NB4 (cell line): ENCODE data around the gene LEMD2.

Experiments
- DNase-seq: peaks from one replicate; pipeline ENCODE4 v3.0.0; 2010; ENCODE audit warnings: low read depth
- H3K4me3 ChIP-seq: one replicate; pipeline ENCODE4 v1.5.1; 2011; ENCODE audit warnings: mild to moderate bottlenecking, low read depth, low read length, moderate library complexity
- MYC ChIP-seq: IDR thresholded peaks from 2 replicates; pipeline ENCODE4 v1.6.1; 2011; ENCODE audit warnings: low read depth, low read length
- POLR2A ChIP-seq: IDR thresholded peaks from 2 replicates; pipeline ENCODE4 v1.6.1; 2011; ENCODE audit warnings: mild to moderate bottlenecking; ENCODE audit not compliant: insufficient read length; ENCODE audit errors: extremely low read depth
- TF ChIP-seq, protein P1 (sequence below): IDR thresholded peaks from 2 replicates; pipeline ENCODE4 v1.6.1; 2011; ENCODE audit warnings: low read depth, low read length
- TF ChIP-seq, protein P2 (sequence below): IDR thresholded peaks from one replicate; pipeline ENCODE4 v1.5.1; 2012; ENCODE audit warnings: low read depth, low read length

LEMD2 gene

DNA sequence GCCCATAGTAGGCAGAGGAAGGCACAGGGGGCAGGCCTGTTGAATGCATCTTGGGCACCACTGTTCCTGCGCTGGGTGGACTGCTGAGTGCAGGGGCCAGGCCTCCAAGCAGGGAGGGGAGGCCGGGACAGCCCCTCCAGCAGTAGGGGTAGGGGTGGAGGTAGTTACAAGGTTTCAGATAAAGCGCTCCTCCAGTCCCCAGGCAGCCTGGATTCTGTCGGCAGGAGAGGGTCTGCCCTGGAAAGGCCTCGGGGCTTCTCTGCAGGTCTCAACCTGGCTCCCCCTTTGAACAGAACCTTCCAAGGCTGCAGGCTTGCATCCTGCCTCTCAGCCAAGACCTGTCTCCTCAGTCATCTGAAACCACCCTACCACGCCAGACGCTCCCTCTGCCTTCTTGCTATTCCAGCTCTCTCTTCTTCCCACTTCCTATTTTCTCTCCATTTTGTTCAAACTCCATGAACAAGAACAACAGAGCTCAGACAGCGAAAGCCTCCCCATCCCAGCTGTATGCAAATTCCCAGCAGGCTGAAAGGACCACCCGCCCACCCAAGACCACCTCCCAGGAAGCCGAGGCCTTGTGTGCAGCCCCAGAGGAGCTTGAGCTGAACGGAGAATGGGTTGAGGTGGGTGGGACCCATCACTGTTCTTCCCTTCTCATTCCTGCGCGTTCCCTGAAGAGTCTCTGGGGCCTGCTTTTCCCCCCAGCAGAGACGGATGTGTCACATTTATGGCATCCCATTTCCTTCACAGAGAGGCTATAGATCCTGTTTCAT, 13.4 kb upstream of the LEMD2 start:
- H3K4me3 ChIP-seq, result no peak overlapping the region
- DNase-seq, result no peak
- no peak for TF ChIP-seq POLR2A
- TF ChIP-seq, protein P1, sequence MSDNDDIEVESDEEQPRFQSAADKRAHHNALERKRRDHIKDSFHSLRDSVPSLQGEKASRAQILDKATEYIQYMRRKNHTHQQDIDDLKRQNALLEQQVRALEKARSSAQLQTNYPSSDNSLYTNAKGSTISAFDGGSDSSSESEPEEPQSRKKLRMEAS, result no peak
- no peak for TF ChIP-seq MYC
- TF ChIP-seq, protein P2, sequence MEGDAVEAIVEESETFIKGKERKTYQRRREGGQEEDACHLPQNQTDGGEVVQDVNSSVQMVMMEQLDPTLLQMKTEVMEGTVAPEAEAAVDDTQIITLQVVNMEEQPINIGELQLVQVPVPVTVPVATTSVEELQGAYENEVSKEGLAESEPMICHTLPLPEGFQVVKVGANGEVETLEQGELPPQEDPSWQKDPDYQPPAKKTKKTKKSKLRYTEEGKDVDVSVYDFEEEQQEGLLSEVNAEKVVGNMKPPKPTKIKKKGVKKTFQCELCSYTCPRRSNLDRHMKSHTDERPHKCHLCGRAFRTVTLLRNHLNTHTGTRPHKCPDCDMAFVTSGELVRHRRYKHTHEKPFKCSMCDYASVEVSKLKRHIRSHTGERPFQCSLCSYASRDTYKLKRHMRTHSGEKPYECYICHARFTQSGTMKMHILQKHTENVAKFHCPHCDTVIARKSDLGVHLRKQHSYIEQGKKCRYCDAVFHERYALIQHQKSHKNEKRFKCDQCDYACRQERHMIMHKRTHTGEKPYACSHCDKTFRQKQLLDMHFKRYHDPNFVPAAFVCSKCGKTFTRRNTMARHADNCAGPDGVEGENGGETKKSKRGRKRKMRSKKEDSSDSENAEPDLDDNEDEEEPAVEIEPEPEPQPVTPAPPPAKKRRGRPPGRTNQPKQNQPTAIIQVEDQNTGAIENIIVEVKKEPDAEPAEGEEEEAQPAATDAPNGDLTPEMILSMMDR, result no peak

DNA sequence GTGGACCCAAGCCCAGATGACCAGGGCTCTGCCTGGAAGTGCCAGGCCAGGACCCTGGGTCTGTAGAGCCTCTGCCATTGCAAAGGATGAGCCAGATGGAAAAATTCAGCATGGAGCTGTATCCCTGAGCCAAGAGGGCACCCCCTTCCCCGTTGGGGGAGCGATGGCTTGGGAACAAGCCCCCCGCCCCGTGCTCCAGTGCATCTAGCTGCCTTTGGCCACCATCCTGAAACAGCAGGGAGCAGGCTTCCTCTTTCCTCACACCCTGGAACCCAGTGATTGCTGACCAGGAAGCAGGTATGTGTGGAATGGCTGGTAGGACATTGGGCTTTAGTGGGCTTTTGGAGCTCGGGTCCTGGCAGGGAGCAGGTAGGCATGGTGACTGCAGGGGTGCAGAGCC, 12.7 kb upstream of the LEMD2 start:
- no peak overlapping the region for H3K4me3 ChIP-seq
- DNase-seq, result no peak
- TF ChIP-seq MYC (no peak), POLR2A (no peak)
- TF ChIP-seq, protein P1, result no peak
- TF ChIP-seq, protein P2, result no peak

DNA sequence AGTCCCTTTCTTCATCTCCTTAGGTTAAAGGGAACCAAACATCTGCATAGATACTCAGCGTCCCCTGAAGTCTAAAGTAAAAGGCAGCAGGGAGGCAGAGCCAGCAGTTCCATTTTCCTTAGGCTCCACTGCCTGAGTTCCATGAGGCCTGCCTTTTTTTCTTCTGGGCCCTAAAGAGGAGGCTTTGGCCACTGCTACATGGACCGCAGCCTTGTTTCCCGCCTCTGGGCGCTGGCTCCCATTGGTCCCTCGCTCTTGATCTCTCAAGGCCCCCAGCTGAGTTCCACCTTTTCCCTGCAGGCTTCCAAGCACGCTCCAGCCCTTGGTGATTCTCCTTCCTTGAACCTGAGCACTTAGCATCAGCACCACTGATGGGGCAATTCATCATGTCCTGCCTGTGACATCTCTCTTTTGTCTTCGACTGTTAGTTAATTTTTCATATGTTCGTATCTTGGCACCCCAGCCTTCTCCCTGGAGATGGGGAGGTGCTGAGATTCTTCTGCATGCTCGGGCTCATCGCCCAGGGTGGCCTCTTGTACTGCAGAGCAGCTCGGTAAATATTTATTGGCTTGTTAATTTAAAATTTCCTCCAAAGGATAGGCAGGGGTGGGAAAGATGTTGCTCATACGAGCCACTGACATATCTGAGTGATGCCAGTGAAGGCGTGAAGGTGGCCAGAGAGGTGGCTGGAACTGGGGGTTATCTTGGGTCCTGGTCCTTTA, 11.5 kb upstream of the LEMD2 start:
- no peak overlapping the region for H3K4me3 ChIP-seq
- no peak for DNase-seq
- TF ChIP-seq POLR2A (no peak), MYC (no peak)
- TF ChIP-seq, protein P1, result no peak

DNA sequence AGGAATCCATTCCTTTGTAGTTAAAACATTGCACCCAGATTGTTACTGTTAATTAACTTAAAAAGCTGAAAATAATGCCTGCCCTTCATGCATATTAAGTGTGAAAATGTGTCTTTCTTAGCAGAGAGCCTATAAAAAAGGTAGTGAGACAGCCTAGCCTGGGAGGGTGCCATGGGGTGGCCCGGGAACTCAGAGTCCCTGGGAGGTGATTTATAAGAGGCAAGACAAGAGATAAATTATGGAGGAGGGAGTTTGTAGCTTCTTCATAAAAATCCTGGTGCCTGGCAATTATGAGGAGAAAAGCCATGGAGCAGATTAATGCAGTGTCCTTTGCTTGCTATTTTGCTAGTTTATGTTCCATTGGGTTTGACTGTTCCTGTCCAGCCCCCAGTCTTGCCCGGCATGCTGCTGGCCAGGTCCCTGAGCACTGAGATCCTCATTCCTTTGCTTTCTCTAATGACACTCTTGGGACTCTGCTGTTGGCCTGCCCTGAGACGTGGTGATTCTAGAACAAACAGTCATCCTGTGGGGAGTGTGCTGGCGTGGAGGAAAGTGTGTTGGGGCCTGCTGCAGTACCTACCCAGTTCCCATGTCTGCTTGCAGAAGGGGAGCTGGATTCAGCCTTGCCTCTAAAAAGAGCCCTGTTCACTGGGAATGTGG, 10.7 kb upstream of the LEMD2 start:
- TF ChIP-seq, protein P2, result no peak
- TF ChIP-seq, protein P1, result no peak
- TF ChIP-seq POLR2A (no peak), MYC (no peak)
- DNase-seq, result no peak
- H3K4me3 ChIP-seq, result no peak overlapping the region

DNA sequence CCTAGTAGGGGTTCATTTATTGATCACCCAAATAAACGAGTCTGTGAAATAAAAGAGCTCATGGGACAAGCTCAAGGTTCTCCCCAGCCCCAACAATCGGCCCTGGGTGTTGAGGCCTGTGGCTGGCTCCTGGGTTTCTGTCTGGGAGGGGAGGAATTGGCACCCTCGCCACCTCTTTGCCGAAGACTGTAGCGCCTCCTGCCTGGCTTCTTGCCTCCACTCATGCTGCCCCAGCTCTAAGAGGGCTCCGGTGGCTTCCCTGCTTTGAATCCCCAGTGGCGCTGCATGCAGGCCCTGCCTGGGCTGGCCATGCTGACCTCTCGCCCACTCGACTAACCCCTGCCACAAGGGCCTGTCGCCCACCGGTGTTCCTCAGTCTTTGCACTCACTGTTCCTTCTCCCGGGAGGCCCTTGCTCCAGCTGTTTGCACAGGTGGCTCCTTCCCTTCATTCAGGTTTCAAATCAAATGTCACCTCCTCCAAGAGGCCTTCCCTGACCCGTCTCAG, 9.5 kb upstream of the LEMD2 start:
- DNase-seq, result no peak
- TF ChIP-seq, protein P1, result no peak
- TF ChIP-seq POLR2A, result no peak
- TF ChIP-seq MYC, result no peak
- TF ChIP-seq, protein P2, result no peak
- H3K4me3 ChIP-seq, result no peak overlapping the region
